HepG2 (cell line): ENCODE measurements around the gene ZNF221. TPM values are rescaled to one million over a fixed set of nuclear protein-coding genes. Genes with fewer than 3 reads are reported as not detected.

Experiments used
- MED1 ChIP-seq: sonication (generic); formaldehyde crosslinking; IDR thresholded peaks from 2 replicates; pipeline ENCODE4 v1.4.0; 2020; ENCODE audit warnings: missing genetic modification reagents
- POLR2AphosphoS5 ChIP-seq: IDR thresholded peaks from 2 replicates; pipeline ENCODE4 v1.6.1; 2012; ENCODE audit warnings: low read depth, low read length
- RORA ChIP-seq: sonication (generic); formaldehyde crosslinking; IDR thresholded peaks from 2 replicates; pipeline ENCODE4 v1.5.0; 2020; ENCODE audit warnings: mild to moderate bottlenecking, missing genetic modification reagents, moderate library complexity
- SP2 ChIP-seq: sonication (generic); formaldehyde crosslinking; IDR thresholded peaks from 2 replicates; pipeline ENCODE4 v1.5.1; 2020; ENCODE audit warnings: mild to moderate bottlenecking, missing genetic modification reagents
- ZFP36L2 ChIP-seq: sonication (generic); formaldehyde crosslinking; IDR thresholded peaks from 2 replicates; pipeline ENCODE4 v1.4.0; 2020; ENCODE audit warnings: missing genetic modification reagents
- ZNF75D ChIP-seq: sonication (generic); formaldehyde crosslinking; IDR thresholded peaks from 2 replicates; pipeline ENCODE4 v1.8.1; 2023; ENCODE audit warnings: missing genetic modification reagents, mild to moderate bottlenecking, borderline replicate concordance
- polyA plus RNA-seq, 8 experiments: library from polyadenylated mRNA; depleted of rRNA in 3 of 8; stranded (reverse) in 7 of 8; unstranded in 1 of 8; fragments of >200 nt; fragmentation: Illumina TruSeq in 4 of 8; extraction: Trizol in 4 of 8; gene quantifications; 2 replicates each; pipeline versions ENCODE4 v1.2.1 to v1.2.3, GENCODE V29; 2011 to 2016; ENCODE audit warnings: low read depth in 4 of 8, missing spikeins in 1 of 8, mixed read lengths in 1 of 8; ENCODE audit not compliant: insufficient read depth in 1 of 8
- total RNA-seq, 5 experiments: library from RNA; depleted of rRNA; stranded (reverse); fragments of >200 nt; fragmentation: Illumina TruSeq; extraction: Trizol; gene quantifications; 2 replicates each; pipeline ENCODE4 v1.2.3, GENCODE V29; 2016; ENCODE audit warnings: low read depth in 1 of 5
- TF ChIP-seq, protein P1 (sequence below): sonication (generic); formaldehyde crosslinking; IDR thresholded peaks from 2 replicates; pipeline ENCODE4 v1.4.0; 2020; ENCODE audit warnings: mild to moderate bottlenecking, missing genetic modification reagents
- TF ChIP-seq, protein P2 (sequence below): IDR thresholded peaks from 2 replicates; pipeline ENCODE4 v1.6.1; 2016; ENCODE audit warnings: missing compliant biosample characterization, missing genetic modification reagents, borderline replicate concordance

ZNF221 gene
- total and polyA plus RNA-seq, 2 of the 13 experiments (the other 11 are each of a cell fraction or from before 2014, with no cell fraction given) = 0.48 to 3.4 TPM

DNA sequence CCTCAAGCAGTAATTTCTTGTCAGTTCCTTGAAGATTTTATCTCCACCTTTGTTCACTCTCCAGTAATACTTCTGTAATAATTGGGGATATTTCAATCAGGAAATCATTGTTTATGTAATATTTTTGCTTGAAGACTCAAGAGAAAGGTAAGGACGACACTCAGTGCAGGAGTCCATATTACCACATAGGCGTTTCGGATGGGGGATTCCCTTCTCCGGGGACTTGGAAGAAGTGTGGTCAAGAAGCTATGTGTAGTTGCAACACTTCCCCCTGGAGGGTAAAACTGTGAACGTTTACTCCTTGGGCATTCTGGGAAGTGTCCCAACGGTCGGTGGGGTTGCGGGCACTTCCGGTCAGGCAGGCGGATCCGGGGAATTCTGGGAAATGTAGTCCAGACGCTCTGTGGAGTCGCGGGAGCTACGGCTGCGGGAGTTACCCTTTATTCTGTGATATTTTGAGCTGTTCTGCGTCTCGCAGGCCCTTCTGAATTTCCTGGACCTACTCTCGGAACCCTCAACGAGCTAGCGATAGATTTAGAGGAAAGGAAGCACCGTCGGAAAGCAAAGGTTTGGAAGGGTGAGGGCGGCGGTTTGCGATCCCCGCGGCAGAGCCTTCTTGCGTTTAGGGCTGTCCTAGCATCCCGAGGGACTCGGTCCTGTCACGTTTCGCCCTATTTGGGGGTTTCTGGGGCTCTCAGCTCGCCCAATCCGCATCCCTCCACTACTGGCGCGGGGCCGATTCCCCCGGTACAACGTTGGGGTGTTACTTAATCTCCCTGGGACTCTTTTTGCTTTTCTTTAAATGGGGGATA, at the start of gene ZNF221 (continued):
- TF ChIP-seq ZFP36L2 (CRISPR knock-in tag) = no peak
- TF ChIP-seq RORA = 0 out of 2 replicates have a peak, but pooled peaks have one; percentile 29
- no peak for TF ChIP-seq ZNF75D (CRISPR knock-in tag)
- peak; percentile 60 for TF ChIP-seq SP2 (CRISPR knock-in tag)
- peak; percentile 47; the same call in 1 of the 2 replicates for TF ChIP-seq POLR2AphosphoS5
- TF ChIP-seq, protein P1, sequence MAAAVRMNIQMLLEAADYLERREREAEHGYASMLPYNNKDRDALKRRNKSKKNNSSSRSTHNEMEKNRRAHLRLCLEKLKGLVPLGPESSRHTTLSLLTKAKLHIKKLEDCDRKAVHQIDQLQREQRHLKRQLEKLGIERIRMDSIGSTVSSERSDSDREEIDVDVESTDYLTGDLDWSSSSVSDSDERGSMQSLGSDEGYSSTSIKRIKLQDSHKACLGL (CRISPR knock-in tag) = no peak
- TF ChIP-seq, protein P2, sequence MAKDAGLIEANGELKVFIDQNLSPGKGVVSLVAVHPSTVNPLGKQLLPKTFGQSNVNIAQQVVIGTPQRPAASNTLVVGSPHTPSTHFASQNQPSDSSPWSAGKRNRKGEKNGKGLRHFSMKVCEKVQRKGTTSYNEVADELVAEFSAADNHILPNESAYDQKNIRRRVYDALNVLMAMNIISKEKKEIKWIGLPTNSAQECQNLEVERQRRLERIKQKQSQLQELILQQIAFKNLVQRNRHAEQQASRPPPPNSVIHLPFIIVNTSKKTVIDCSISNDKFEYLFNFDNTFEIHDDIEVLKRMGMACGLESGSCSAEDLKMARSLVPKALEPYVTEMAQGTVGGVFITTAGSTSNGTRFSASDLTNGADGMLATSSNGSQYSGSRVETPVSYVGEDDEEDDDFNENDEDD (CRISPR knock-in tag) = peak; percentile 51; the same call in 1 of the 2 replicates
- peak; percentile 55 for TF ChIP-seq MED1 (CRISPR knock-in tag)
